LHCN-M2 (cell line): ENCODE data around the gene ZNF488. TPM values are rescaled to one million over a fixed set of nuclear protein-coding genes. Genes with fewer than 3 reads are reported as not detected.

Experiments
- total RNA-seq: library from RNA; depleted of rRNA; stranded (reverse); fragments of >200 nt; gene quantifications from 2 replicates; pipeline ENCODE4 v1.2.3, GENCODE V29; 2014; rRNA removed

The ZNF488 gene
- total RNA-seq, 1 experiment from 2014 or later: 0.11 TPM

Other genes starting within 250 kb of the ZNF488 start
- gene GDF10, start 84.1 kb downstream of the ZNF488 start, total RNA-seq: not detected in 2 replicates
- not detected in 2 replicates for gene GDF2, start 61.8 kb downstream of the ZNF488 start, total RNA-seq
- not detected in 2 replicates for gene RBP3, start 35.9 kb downstream of the ZNF488 start, total RNA-seq
- gene ANXA8, start 99.8 kb upstream of the ZNF488 start, total RNA-seq: not detected in 2 replicates
- gene FAM25G, start 107.4 kb upstream of the ZNF488 start, total RNA-seq: not detected in 2 replicates
- 2.2 and 2.3 TPM in 2 replicates for gene AGAP9, start 139.3 kb upstream of the ZNF488 start, total RNA-seq